ENCODE data around the gene QRSL1. TPM values are rescaled to one million over a fixed set of nuclear protein-coding genes. Genes with fewer than 3 reads are reported as not detected.

The QRSL1 gene
- 8.6 and 9.3 TPM in 2 replicates for total RNA-seq (2014; rRNA removed; shearing (Covaris generic))

GRCh38 chr6:106629103-106629858 is at the start of gene QRSL1, which contains the start of gene RTN4IP1:
QRSL1 (plus strand) TSS chr6:106629578; CDS start chr6:106629682, 104 bp downstream.
RTN4IP1 (minus strand) TSS chr6:106629498; CDS start chr6:106629021, 477 bp downstream.

Small RNA genes lying within 50 kb of the gene (small RNA-seq; reads per million reads assigned to genes)
- gene RNU6-527P: not detected

Other genes starting within 250 kb of the QRSL1 start
- 4.6 and 6.0 TPM in 2 replicates for gene RTN4IP1, start 80 bp upstream of the QRSL1 start, total RNA-seq (2014; rRNA removed; shearing (Covaris generic))